GM19324 (cell line): Measurements from ENCODE around the gene PARVB.
"Not testable (repeated sequence)": the region's sequence is repeated elsewhere in the genome, so short reads cannot be mapped to it uniquely, and the experiment has no call there.

Source experiments
- ATAC-seq: cut with Tn5 transposase; IDR thresholded peaks from one replicate; pipeline ENCODE4 v1.9.1; 2021; ENCODE audit warnings: mild to moderate bottlenecking, moderate library complexity; ENCODE audit not compliant: unreplicated experiment, low FRiP score

Gene PARVB

DNA sequence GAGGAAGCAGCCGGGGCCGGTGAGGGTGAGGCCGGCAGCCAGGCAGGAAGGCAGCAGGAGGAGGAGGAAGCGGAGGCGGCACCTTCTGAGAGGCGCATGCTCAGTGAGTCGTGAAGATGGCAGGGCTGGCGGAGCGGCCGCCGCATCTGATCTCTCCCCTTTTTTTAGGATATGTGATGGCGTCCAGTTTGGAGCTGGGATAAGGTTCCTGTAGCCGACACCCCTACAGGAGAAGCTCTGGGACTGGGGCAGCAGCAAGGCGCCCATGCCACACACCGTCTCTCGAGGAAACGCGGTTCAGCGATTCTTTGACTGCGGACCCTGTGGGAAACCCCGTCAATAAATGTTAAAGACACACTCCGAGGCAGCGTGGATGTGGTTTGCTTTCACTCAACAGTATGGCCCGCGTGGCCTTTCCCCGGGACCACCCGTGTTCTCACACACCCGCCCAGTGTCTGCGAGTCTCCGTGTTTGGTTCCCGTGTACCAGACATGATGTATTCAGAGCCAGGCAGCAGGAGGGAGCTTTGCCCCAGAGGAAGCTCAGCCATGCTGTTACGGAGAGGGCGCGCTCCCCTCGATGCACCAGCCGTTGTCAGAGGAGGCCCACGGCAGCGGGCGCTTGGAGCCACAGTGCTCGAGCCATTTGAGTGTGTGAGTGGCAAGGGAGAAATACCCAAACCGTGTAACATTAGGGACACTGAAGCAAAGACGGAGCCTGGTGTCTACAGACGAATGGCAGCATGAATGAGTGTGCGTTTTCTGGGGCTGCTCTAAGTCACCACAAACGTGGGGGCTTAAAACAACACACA is 27.7 kb upstream of the PARVB start:
- ATAC-seq = peak; percentile 54

DNA sequence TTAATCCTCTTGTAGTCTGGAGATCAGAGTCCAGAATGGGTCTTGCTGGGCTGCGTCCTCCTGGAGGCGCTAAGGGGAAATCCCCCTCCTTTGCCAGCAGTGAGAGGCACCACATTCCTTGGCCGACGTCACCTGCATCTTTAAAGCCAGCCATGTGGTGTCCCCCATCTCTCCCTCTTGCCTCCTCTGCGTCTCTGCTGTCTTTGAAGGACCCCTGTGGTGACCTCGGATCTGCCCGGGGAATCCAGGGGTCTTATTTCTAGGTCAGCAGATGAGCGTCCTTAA is 27.2 kb upstream of the PARVB start:
- ATAC-seq = no peak

DNA sequence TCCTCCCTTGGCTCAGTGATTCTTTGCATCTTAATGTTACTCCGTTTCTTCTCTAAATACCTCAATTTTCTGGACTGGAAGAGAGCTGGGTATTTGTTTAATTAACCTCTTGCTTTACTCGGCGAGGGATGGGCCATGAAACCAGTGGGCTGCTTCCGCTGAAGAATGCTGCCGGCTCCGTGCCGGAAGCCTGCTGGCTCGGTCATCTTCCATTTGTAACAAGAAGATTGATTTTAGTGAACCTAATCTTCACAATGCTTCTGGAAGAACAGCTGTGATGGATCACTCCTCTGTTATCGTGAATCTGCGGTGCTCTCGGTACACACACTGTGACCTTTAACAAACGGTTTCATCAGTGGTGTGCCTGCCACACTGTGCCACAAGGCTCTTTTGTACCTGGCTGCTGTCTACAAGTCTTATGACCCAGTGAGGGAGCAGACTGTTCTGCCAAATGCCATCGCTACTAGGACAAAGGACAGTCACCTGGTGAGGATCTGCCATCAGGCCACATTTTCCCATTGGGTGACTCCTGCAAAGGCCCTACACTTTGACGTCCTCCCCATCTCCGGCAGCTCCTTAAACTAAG is 25.3 kb upstream of the PARVB start:
- ATAC-seq = no peak

DNA sequence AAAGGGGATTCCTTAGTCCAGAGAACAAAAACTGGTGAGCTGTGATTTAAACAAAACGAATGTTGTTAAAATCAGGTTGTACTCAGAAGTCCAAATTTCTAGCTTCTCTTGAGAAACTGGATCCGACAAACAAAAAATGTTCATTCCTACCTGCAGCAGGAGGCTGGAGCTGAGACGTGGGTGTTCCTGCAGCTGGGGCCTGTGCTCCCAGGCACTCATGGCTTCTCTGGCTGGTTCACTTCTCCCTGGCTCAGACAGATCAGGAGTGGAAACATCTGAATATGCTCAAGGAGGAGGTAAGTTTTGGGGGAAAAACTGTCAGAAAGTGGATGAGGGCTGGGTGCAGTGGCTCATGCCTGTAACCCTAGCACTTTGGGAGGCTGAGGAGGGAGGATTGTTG is 24.7 kb upstream of the PARVB start:
- ATAC-seq = no peak

DNA sequence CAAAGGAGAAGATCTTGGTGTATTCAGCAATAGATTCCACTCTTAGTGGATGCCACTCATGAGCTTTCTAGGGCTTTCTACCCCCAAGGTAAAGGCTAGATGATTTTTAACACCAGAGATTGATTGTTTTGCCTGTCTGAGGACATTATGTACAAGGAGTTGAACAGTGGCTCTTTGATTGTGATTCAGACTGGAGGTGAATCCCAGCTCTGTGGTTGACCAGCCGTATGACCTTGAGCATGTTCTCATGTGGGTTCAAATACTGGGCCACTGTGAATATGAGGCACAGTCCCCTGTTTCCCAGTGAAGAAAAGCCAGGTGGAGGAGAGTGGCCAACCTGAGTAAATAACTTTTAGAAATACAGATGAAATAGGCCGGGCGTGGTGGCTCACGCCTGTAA is 24.0 kb upstream of the PARVB start:
- no peak for ATAC-seq

DNA sequence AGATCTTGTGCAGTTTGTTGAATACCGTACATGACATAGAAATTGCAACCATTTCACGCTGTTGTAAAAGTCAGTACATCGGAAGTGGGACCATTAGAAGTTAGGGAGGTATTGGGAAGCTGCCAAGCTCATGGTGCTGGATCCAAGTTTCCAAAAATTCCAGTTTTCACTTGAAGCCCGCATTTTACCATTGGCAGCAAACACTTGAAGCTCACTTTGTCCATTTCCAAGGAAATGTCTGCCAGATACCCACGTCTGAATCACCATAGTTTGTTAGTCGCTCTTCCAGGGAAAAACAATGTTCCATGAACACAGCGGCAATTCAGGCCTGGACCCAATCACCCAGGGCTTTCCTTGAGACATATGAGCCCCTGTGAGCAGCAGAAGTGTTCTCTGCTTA is 22.6 kb upstream of the PARVB start:
- no peak for ATAC-seq

DNA sequence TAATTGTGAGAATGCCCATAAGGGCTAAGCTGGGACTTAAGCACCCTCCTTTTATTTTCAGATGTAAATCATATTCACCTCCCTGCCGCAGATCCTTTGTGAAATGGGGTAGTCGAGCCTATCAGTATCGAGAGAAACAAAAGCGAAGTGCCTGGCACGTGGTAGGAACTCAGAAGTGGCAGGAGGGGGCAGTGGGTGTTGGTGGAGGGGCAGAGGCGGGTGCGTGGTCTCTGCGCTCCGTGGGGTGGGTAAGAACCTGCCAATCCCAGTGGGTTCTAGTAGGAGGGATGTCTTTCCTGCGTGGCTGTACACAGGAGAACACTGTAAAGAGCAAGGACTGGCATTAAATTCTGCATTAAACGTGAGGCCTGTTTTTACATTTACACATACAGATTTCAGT is 21.8 kb upstream of the PARVB start:
- ATAC-seq = no peak

DNA sequence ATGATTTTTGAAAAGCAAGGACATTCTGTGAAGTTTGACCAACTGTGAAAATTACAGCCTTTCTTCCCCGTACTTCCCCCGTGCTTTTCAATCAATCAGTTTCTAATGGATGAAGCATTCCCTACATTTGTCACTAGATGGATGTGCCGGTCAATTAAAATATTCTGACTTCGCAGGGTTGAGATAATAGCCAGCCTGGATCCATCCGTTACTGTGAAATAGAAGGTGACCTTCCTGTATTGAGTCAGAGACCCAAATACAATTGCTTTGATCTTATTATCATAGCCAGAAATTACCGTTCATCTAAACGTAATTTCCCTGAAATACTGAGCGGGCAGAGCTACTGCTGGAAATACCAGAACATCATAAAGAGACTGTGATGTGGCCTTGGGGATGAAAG is 21.1 kb upstream of the PARVB start:
- ATAC-seq = no peak

DNA sequence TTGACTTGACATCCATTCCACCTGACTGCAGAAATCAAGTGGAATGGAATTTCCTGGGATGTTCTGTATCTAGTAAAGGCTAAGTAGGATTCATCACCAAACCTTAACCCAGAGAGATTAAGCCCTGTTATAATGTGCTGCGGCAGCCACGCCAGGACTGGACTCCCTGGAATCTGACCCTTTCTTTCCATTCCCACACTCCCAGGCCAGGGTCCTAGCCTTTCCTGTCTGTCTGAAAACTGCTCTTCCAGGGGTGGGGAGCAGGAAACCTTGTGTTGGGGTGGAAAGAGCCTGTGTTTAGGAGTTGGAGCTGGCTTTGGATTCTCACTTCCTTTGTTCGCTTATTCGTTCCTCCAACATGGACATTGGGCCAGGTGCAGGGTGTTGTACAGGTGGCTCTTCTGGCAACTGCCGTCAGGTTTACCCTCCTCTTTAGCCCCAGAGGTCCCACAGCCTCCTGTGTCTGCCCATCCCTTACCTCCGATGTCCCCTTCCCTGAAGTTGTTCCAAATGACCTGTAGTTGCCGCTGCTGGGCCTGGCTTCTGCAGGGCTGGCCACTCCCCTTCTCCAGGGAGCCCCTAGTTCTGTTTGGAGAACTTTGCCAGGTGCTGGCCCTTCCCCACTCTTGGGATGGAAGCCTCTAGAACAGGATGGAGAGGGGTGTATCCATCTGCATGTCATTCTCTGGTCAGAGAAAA is 20.5 kb upstream of the PARVB start:
- no peak for ATAC-seq

DNA sequence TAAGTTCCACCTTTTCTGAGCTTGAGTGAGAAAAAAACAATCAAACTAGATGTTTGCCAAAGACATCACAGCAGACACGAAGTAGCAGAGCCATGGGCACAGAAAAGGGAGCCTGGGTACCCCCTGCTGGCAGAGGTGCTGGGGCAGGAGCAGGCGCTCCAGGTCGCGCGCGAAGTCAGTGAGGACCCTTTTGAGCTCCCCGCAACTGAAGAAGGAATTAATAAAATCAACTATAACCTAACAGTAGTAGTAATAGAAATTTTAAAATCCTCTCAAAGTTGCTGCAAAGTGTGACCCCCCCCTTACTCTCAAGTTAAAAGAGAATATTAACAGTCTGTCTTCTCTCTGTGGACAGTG is 20.0 kb upstream of the PARVB start:
- ATAC-seq = no peak

DNA sequence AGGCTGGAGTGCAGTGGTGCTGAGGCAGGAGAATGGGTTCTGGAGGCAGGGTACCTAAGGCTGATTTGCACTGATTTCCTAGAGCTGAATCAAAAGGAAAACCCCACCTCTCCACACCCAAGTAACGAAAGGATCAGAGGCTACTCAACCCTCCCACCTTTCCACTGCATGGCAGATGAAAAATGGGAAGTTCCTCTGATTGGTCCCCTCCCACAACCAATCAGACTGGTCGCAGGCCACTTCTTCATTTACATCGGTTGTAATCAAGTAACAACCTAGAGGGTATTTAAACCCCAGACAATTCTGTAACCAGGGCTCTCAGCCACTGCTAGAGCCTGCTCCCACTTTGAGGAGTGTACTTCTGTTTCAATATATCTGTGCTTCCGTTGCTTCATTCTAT is 18.6 kb upstream of the PARVB start:
- ATAC-seq = no peak

DNA sequence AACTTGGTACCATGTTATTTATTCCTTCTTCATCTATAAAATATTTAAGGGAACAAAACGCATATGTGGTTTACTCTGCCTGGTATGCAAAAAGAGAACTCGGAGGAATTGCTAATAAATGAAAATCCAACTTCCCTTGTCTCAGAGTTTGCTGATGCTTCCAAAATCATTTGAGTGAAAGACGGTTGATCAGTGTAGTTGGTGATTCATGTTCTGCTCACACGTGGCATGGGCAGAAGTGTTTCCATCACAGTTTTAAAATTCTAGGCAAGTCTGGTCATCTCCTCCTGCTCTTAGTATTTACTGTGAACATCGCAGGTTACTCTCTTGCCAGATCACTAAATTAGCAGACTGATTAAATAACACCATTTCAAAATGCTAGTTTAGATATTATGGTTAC is 11.9 kb upstream of the PARVB start:
- no peak for ATAC-seq

DNA sequence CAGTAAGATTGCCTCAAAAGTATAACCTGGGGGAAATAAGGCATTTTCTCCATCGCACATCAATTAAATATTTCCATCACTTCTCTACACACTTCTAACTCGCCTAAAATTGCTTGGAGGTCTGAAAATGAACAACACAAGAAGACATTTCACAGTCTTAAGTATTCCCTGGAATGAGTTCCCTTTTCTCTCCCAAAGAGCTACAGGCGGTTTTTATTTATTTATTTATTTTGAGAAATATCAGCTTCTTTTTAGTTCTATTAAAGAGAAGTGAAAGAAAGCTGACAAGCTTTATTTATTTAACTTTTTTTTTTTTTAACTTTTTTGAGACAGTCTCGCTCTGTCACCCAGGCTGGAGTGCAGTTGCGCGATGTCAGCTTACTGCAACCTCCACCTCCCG is 11.5 kb upstream of the PARVB start:
- no peak for ATAC-seq

DNA sequence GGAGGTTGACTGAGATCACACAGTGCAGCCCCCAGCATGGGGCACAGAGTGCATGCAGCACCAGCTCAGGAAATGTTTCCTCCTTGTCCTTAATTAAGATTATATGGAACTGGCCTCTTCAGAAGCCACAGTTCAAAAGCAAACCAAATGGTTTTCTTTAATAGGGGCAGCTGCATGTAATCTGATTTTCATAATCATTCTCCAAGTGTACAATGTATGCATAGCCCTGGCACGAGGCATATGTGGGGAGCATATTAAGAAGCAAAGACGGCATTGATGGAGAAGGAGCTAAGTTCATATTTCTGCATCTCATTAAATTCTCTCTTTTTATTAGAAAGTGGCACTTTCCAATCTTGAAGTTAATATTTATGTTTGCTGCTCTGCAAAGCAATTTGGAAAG is 9.9 kb upstream of the PARVB start:
- ATAC-seq = no peak

DNA sequence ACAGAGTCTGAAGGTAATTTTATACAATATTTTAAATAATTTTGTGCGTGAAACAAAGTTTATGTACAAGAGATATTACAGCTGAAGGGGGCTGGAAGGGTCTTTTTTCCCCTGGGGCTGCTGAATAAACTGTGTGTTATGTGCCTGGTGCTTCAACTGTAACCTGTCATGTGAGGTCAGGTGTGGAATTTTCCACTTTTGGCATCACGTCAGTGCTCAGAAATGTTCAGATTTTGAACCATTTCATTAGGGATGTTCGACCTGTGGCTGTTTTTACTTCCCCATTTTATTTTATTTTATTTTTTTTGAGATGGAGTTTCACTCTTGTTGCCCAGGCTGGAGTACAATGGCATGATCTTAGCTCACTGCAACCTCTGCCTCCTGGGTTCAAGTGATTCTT is 7.5 kb upstream of the PARVB start:
- not testable (repeated sequence) for ATAC-seq

DNA sequence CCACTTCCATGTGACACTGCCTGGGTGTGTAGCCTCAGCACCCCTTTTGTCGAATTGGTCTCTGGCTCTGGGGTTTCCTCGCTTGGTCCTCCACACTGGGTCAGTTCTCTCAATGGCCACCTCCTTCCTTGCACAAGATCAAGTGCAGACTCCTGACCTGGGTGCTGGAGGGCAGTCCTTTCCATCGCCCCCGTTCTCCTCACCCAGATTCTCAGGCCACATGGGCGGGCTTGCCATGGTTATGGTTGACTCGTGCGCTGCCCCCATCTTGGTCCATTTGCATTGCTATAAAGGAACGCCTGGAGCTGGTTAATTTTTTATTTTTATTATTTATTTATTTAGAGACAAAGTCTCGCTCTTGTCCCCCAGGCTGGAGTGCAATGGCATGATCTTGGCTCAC is 5.5 kb upstream of the PARVB start:
- no peak for ATAC-seq

DNA sequence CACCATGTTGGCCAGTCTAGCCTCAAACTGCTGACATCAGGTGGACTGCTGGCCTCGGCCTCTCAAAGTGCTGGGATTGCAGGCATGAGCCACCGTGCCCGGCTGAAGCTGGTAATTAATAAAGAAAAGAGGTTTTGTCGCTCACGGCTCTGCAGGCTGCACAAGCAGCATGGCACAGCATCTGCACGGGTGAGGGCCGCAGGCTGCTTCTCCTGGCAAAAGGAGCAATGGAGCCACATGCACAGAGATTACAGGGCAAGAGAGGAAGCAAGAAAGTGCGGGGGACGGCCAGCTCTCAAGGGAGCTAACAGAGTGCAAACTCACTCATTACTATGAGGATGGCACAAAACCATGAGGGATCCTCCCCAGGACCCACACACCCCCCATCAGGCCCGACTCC is 4.7 kb upstream of the PARVB start:
- ATAC-seq = no peak

DNA sequence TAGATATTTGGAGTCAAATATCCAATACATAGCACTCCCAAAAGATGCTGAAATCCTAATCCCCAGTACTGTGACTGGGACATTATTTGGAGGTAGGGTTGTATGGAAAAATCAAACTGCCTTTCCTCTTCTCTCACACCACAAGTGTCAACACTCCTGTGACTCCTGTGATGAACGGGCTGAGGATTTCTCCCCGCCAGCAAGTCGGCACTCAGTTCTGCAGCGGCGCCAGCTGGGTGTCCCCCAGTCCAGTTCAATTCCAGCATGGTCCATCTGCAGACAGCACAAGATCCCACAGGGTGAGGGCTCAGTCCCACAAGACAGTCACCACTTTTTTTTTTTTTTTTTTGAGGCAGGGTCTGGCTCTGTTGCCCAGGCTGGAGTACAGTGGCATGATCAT is 4.3 kb upstream of the PARVB start:
- no peak for ATAC-seq

DNA sequence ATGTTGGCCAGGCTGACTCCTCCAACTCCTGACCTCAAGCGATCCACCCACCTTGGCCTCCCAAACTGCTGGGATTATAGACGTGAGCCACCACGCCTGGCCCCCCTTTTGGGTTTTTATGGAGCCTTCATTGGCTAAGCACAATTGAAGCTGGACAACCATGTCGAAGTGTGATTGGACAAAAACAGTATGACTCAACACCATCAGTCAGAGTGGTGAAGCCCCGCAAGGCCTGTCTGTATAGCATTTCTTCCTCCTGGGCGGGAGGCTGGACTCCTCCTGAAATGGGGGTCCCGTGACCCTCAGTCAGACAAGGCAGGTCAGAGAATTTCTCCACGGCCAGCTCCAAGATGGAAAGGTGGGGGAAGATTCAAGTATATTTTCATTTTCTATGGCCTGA is 3.1 kb upstream of the PARVB start:
- no peak for ATAC-seq

DNA sequence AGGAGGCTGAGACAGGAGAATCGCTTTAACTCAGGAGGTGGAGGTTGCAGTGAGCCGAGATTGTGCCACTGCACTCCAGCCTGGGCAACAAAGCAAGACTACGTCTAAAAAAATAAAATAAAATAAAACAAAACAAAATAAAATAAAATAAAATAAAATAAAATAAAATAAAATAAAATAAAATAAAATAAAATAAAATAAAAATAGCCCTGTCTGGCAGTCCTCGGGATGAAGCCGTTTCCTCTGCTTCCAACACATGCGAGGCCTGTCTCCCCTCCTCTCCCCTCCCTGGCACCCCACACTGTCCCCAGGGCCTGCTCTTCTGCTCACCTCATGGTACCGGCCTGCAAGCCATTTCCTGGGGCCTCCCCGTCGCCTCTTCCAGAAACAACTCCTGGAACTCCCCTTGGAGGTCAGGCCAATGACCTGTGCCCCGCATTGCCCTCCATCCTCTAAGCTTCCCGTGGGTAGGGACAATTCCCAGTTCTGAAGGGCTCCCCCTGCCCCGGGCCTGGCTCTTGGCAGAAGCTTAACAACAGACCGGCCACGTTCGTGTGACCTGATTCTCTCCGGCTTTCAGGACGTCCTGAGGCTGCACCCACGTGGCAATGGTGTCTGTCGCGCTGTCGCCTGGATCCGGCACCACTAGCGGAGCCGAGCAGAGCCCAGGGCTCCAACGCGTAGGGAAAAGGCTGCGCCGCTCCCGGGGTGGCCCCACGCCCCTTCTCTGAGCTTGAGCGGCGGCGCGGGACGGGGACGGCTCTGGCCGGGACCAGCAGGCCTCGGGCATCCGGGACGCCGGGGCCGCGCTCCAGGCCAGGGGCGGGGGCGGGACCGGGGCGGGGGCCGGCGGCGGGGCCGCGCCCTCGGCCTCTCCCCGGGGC is 456 bp upstream of the PARVB start:
- no peak for ATAC-seq
